Testis (tissue), 2 donors: Measurements from ENCODE around the gene VIPR1.

Experiments used
- POLR2A ChIP-seq: fragments of 450-650 bp; IDR thresholded peaks from one replicate; pipeline ENCODE4 v1.6.1; 2017; ENCODE audit warnings: antibody characterized with exemption, mild to moderate bottlenecking, moderate library complexity
- TF ChIP-seq, protein P1 (sequence below), 3 experiments: fragments of 450-650 bp in 2 of 3; fragments of 200-600 bp in 1 of 3; sonication (generic) in 1 of 3; IDR thresholded peaks; one replicate each; pipeline ENCODE4 v1.5.1; 2016 to 2019; ENCODE audit warnings: antibody characterized with exemption in 3 of 3, mild to moderate bottlenecking in 2 of 3, moderate library complexity in 1 of 3

GRCh38 chr3:42556089-42556632, 53.7 kb downstream of the VIPR1 start:
- TF ChIP-seq, protein P1, sequence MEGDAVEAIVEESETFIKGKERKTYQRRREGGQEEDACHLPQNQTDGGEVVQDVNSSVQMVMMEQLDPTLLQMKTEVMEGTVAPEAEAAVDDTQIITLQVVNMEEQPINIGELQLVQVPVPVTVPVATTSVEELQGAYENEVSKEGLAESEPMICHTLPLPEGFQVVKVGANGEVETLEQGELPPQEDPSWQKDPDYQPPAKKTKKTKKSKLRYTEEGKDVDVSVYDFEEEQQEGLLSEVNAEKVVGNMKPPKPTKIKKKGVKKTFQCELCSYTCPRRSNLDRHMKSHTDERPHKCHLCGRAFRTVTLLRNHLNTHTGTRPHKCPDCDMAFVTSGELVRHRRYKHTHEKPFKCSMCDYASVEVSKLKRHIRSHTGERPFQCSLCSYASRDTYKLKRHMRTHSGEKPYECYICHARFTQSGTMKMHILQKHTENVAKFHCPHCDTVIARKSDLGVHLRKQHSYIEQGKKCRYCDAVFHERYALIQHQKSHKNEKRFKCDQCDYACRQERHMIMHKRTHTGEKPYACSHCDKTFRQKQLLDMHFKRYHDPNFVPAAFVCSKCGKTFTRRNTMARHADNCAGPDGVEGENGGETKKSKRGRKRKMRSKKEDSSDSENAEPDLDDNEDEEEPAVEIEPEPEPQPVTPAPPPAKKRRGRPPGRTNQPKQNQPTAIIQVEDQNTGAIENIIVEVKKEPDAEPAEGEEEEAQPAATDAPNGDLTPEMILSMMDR (IDR thresholded peaks at IDR 0.05) = no peak
- TF ChIP-seq POLR2A = no peak
